K562 (cell line): ENCODE measurements around the gene ZNHIT2. TPM values are rescaled to one million over a fixed set of nuclear protein-coding genes. Genes with fewer than 3 reads are reported as not detected.

Experiments used
- AFF4 ChIP-seq: sonication (generic); formaldehyde crosslinking; IDR thresholded peaks from 2 replicates; pipeline ENCODE4 v1.8.0; 2023; ENCODE audit warnings: mild to moderate bottlenecking, missing genetic modification reagents
- BCL6 ChIP-seq: fragments of 250-450 bp; sonication (Bioruptor Pico); IDR thresholded peaks from 2 replicates; pipeline ENCODE4 v1.4.0; 2020
- CBFA2T2 ChIP-seq: fragments of 450-650 bp; conservative IDR thresholded peaks from 2 replicates; pipeline ENCODE4 v1.6.1; 2017; ENCODE audit warnings: mild to moderate bottlenecking
- CBFA2T3 ChIP-seq: fragments of 450-650 bp; IDR thresholded peaks from 2 replicates; pipeline ENCODE4 v1.6.1; 2017
- ELF4 ChIP-seq: fragments of 450-650 bp; formaldehyde crosslinking; IDR thresholded peaks from 2 replicates; pipeline ENCODE4 v1.4.0; 2022; ENCODE audit warnings: missing genetic modification characterization
- ETV1 ChIP-seq: fragments of 450-650 bp; conservative IDR thresholded peaks from 2 replicates; pipeline ENCODE4 v1.6.1; 2016; ENCODE audit warnings: missing genetic modification characterization, control low read depth, low read depth, missing compliant biosample characterization
- ETV6 ChIP-seq, 3 experiments: fragments of 150-350 bp in 1 of 3; sonication (generic) in 1 of 3; formaldehyde crosslinking in 1 of 3; IDR thresholded peaks; 2 replicates each; pipeline versions ENCODE4 v1.6.1 to v1.8.0; 2014 to 2022; ENCODE audit warnings: borderline replicate concordance in 2 of 3, low read depth in 2 of 3, antibody characterized with exemption in 1 of 3, low read length in 1 of 3, mild to moderate bottlenecking in 1 of 3, missing genetic modification reagents in 1 of 3
- FOXK2 ChIP-seq, 2 experiments: fragments of 450-650 bp; IDR thresholded peaks in 1 of 2; conservative IDR thresholded peaks in 1 of 2; 2 replicates each; pipeline ENCODE4 v1.6.1; 2016; ENCODE audit warnings: low read depth in 2 of 2, mild to moderate bottlenecking in 1 of 2
- KLF10 ChIP-seq: fragments of 250-450 bp; sonication (Bioruptor Pico); IDR thresholded peaks from 2 replicates; pipeline ENCODE4 v1.6.1; 2021; ENCODE audit warnings: matching md5 sums
- NFE2L1 ChIP-seq: fragments of 450-650 bp; IDR thresholded peaks from 2 replicates; pipeline ENCODE4 v1.6.1; 2016; ENCODE audit warnings: missing genetic modification characterization, low read depth, mild to moderate bottlenecking, missing compliant biosample characterization, moderate library complexity, borderline replicate concordance
- NR3C1 ChIP-seq: sonication (generic); formaldehyde crosslinking; IDR thresholded peaks from 2 replicates; pipeline ENCODE4 v1.8.1; 2022; ENCODE audit warnings: missing genetic modification reagents
- PHF21A ChIP-seq: fragments of 450-650 bp; IDR thresholded peaks from 2 replicates; pipeline ENCODE4 v1.6.1; 2017; ENCODE audit warnings: low read depth, borderline replicate concordance
- POLR2A ChIP-seq: fragments of 450-650 bp; conservative IDR thresholded peaks from 2 replicates; pipeline ENCODE4 v1.6.1; 2016
- RNF2 ChIP-seq: sonication (generic); IDR thresholded peaks from 2 replicates; pipeline ENCODE4 v1.6.1; 2016
- SIRT6 ChIP-seq: IDR thresholded peaks from one replicate; pipeline ENCODE4 v1.6.1; 2012; ENCODE audit warnings: low read depth, mild to moderate bottlenecking, control low read depth, inconsistent platforms, low read length, moderate library complexity
- SUPT5H ChIP-seq: fragments of 450-650 bp; IDR thresholded peaks from 2 replicates; pipeline ENCODE4 v1.6.1; 2016
- ZSCAN32 ChIP-seq: fragments of 450-650 bp; formaldehyde crosslinking; IDR thresholded peaks from 2 replicates; pipeline ENCODE4 v1.4.0; 2020; ENCODE audit warnings: mild to moderate bottlenecking, moderate library complexity
- polyA plus RNA-seq, 8 experiments: library from polyadenylated mRNA; depleted of rRNA in 4 of 8; stranded (reverse) in 5 of 8; unstranded in 3 of 8; fragments of >200 nt; fragmentation: Nextera tagmentation in 2 of 8; fragmentation: Illumina TruSeq in 1 of 8; extraction: Ambion mirVana in 2 of 8; extraction: Trizol in 1 of 8; gene quantifications; 2 replicates each; pipeline versions ENCODE4 v1.2.1 to v1.2.3, GENCODE V29; 2011 to 2014; ENCODE audit warnings: inconsistent platforms in 1 of 8, missing spikeins in 1 of 8
- total RNA-seq, 7 experiments: library from RNA; depleted of rRNA in 6 of 7; stranded (reverse); fragments of >200 nt in 6 of 7; fragmentation: Illumina TruSeq in 2 of 7; extraction: Trizol in 2 of 7; gene quantifications; 2 replicates each; pipeline versions ENCODE4 v1.2.1 to v1.2.3, GENCODE V29; 2011 to 2021; ENCODE audit warnings: low replicate concordance in 1 of 7

The ZNHIT2 gene
- total and polyA plus RNA-seq, 9 of the 15 experiments (the other 6 are each of a cell fraction or from before 2014, with no cell fraction given), result 0.08 to 39.0 (median 2.5) TPM

DNA sequence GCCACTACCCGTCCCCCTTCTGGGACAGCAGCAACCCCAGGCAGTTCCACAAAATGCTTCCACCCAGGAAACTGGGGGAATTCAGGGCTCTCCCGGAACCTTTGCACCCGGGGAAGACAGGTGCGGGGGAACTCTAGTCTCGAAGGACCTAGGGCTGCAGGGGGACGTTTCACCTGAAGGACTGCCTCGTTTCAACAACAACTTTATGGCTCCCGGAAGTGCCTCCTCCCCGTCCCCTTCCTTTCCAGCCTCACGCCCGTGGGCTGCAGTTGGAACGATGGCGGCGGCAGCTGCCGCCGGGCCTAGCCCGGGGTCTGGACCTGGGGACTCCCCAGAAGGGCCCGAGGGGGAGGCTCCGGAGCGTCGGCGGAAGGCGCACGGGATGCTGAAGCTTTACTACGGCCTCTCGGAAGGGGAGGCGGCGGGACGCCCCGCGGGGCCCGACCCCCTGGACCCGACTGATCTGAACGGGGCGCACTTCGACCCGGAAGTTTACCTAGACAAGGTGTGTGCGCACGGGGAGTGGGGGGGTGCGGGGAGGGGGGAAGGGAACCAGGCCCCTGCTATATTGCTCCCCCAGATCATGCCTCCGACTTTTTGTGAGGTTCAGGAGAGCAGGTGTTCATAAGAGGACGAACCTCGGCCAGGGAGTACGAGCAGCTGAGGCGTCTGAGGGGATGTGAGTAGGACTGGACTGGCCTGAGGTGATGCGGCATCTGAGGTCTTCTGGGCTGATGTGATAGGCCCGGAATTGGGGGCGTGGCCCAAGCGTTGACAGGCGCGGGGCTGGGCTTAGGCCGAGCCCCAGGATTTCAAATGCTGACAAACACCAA is 21.3 kb downstream of the ZNHIT2 start, which contains the start of gene VPS51 (continued):
- TF ChIP-seq BCL6 (CRISPR knock-in tag), result 0 out of 2 replicates have a peak, but pooled peaks have one; percentile 43
- TF ChIP-seq RNF2, result peak; percentile 86
- peak; percentile 95 for TF ChIP-seq ETV1 (tag)
- peak; percentile 92 for TF ChIP-seq ELF4 (CRISPR knock-in tag)
- no peak for TF ChIP-seq CBFA2T2
- TF ChIP-seq NR3C1 (CRISPR knock-in tag), result no peak
- no peak for TF ChIP-seq ZSCAN32
- TF ChIP-seq AFF4 (CRISPR knock-in tag), result no peak
- TF ChIP-seq NFE2L1 (tag), result no peak
- peak; percentile 10 to 57; a peak in 1 of 4 replicates for TF ChIP-seq ETV6 (IDR thresholded peaks at IDR 0.05; ENCODE audit: borderline replicate concordance in 1 of 2, low read depth in 2 of 2, low read length in 1 of 2)
- no peak for TF ChIP-seq ETV6 (CRISPR knock-in tag; IDR thresholded peaks at IDR 0.05; ENCODE audit: borderline replicate concordance)
- TF ChIP-seq SUPT5H, result peak; percentile 91
- TF ChIP-seq CBFA2T3, result peak; percentile 24; the same call in 1 of the 2 replicates
- TF ChIP-seq FOXK2 (conservative IDR thresholded peaks at IDR 0.05 in 1 of 2, IDR thresholded peaks at IDR 0.05 in 1 of 2; ENCODE audit: low read depth in 2 of 2), result peak; percentile 84 to 87
- TF ChIP-seq PHF21A, result peak; percentile 86; the same call in 1 of the 2 replicates
- TF ChIP-seq POLR2A, result peak; percentile 94
- no peak for TF ChIP-seq SIRT6
- TF ChIP-seq KLF10, result no peak
